ENCODE data around the gene LETM1. TPM values are rescaled to one million over a fixed set of nuclear protein-coding genes. Genes with fewer than 3 reads are reported as not detected.

Gene LETM1
- total and polyA plus RNA-seq, 2 of the 13 experiments (the other 11 are each of a cell fraction or from before 2014, with no cell fraction given): 9.7 to 41.6 TPM

DNA sequence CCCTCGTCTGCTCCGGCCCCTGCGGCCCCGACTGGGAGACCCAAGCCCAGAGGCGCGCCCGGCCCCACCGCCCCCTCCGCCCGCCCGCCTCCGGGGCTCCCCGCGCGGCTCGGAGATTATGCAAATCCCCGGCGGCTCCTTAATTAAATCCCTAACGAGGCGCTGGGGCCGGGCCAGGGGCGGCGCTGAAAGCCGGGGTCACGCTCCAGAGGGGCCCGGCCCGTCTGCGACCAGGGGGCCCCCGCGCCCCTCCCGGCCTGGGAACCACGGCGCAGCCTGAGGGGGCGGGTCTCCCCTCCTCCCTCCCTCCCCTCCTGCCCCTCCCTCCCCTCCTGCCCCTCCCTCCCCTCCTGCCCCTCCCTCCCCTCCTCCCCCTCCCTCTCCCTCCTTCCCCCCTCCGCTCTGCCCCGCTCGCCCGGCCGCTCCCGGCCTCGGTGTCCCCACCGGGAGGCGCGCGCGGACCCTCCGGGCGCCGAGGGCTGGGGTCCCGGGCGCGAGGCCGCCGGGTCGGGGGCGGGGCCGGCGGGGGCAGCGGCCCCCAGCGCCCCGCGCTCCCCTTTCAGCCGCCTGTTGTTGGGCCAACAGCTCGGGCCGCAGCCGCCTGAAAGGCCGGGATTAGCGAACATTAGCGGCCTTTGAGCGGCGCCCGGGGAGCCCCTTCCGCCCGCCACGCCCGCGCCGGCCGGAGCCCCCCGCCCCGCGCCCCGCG, 88.7 kb downstream of the LETM1 start:
- no peak for DNase-seq (ENCODE audit: low spot score)
- CTCF ChIA-PET (ENCODE audit: low intra/inter-chr PET ratio, low total read pairs): interaction anchor here (1.3 to 1.8 kb wide), 2 partner anchors 20 to 43 kb away, joined by 5 read pairs; no protein-coding TSS in a partner anchor
- no peaks in the 10 kb centered on the region for H3K27me3 ChIP-seq (ENCODE audit: control insufficient read depth in 1 of 2, insufficient read depth in 2 of 2, low read length in 2 of 2)
- POLR2A ChIA-PET: interaction anchor here (1.1 to 34.3 kb wide), 8 partner anchors 8 to 97 kb away, joined by 6 to 1258 read pairs (median 20); partner anchors contain the start of gene FGFR3
- no peaks in the 10 kb centered on the region for H3K36me3 ChIP-seq (replicated peaks in 1 of 2; ENCODE audit: control insufficient read depth in 1 of 2, insufficient read depth in 2 of 2, low read length in 2 of 2)
- peak overlapping the region; percentile 71 for H3K9ac ChIP-seq (ENCODE audit: insufficient read depth, low read depth, low read length)
- ATAC-seq: peak; percentile 0; the same call in 2 of the 3 replicates
- H3K79me2 ChIP-seq (ENCODE audit: insufficient read depth, low read length): no peaks in the 10 kb centered on the region
- no peaks in the 10 kb centered on the region for H4K20me1 ChIP-seq (ENCODE audit: insufficient read depth, low read length)
- no TSS peak for BruUV-seq (replicated peaks)
- peaks cover 83% of the 10 kb centered on the region for H3K4me1 ChIP-seq (ENCODE audit: insufficient read depth, low read length)
- intact Hi-C loops (cut with micrococcal nuclease; ENCODE audit: unreplicated experiment): loop anchor here (2.0 kb wide), 2 partner anchors 16 to 20 kb away; no protein-coding TSS in a partner anchor
- in situ Hi-C loops (cut with HindIII; ENCODE audit: extremely low pct_ligation_motif_present, low pct_unique_long_range_greater_than_20kb): no loop called here
- FAIRE-seq: no peak
- H3K27ac ChIP-seq (ENCODE audit: extremely low read length, insufficient read depth, low read length): peak overlapping the region; percentile 93
- H3K9me3 ChIP-seq (ENCODE audit: low read length): no peaks in the 10 kb centered on the region
- peak overlapping the region; percentile 42 to 71 (median 59); a peak in 4 of 6 replicates for H3K4me3 ChIP-seq (replicated peaks in 1 of 3; ENCODE audit: insufficient read depth in 1 of 3, low read depth in 2 of 3, low read length in 3 of 3)
- WGBS (ENCODE audit: low lambda C conversion rate): 3% methylated on average over 27 of the region's 84 CpGs
- no peak overlapping the region for H2AFZ ChIP-seq (ENCODE audit: low read length)
- H3K4me2 ChIP-seq (ENCODE audit: low read depth, low read length): peak overlapping the region; percentile 88
- TF ChIP-seq ZNF557 (CRISPR knock-in tag; IDR thresholded peaks at IDR 0.05) (no peak), ZC3H13 (CRISPR knock-in tag; IDR thresholded peaks at IDR 0.05) (0 out of 2 replicates have a peak, but pooled peaks have one; percentile 2), SP5 (CRISPR knock-in tag; IDR thresholded peaks at IDR 0.05; ENCODE audit: borderline replicate concordance, low read depth) (peak; percentile 75), FOXC1 (CRISPR knock-in tag; IDR thresholded peaks at IDR 0.05; ENCODE audit: borderline replicate concordance) (no peak), GFI1 (CRISPR knock-in tag; IDR thresholded peaks at IDR 0.05; ENCODE audit: borderline replicate concordance) (0 out of 2 replicates have a peak, but pooled peaks have one; percentile 0), DNMT3B (CRISPR knock-in tag; conservative IDR thresholded peaks at IDR 0.05) (0 out of 2 replicates have a peak, but pooled peaks have one; percentile 6), ZBTB7B (CRISPR knock-in tag; IDR thresholded peaks at IDR 0.05) (peak; percentile 7), RBFOX2 (IDR thresholded peaks at IDR 0.05; ENCODE audit: low read depth, low read length) (peak; percentile 50; the same call in 1 of the 2 replicates), RFXAP (CRISPR knock-in tag; IDR thresholded peaks at IDR 0.05; ENCODE audit: borderline replicate concordance) (0 out of 2 replicates have a peak, but pooled peaks have one; percentile 4), HNRNPL (IDR thresholded peaks at IDR 0.05; ENCODE audit: low read depth, low read length) (no peak), ZNF530 (CRISPR knock-in tag; IDR thresholded peaks at IDR 0.05; ENCODE audit: low read depth) (no peak), ZNF724P (CRISPR knock-in tag; IDR thresholded peaks at IDR 0.05; ENCODE audit: borderline replicate concordance) (no peak), KLF16 (CRISPR knock-in tag; IDR thresholded peaks at IDR 0.05) (0 out of 4 replicates have a peak, but pooled peaks of 1 of the 2 experiments have one; percentile 1), ZNF746 (CRISPR knock-in tag; IDR thresholded peaks at IDR 0.05) (0 out of 2 replicates have a peak, but pooled peaks have one; percentile 19), NBN (conservative IDR thresholded peaks at IDR 0.05) (no peak), PCBP1 (IDR thresholded peaks at IDR 0.05; ENCODE audit: borderline replicate concordance, low read depth, low read length) (0 out of 2 replicates have a peak, but pooled peaks have one; percentile 54), ZNF282 (IDR thresholded peaks at IDR 0.05; ENCODE audit: partially characterized antibody) (no peak)
- TF ChIP-seq, protein P1, sequence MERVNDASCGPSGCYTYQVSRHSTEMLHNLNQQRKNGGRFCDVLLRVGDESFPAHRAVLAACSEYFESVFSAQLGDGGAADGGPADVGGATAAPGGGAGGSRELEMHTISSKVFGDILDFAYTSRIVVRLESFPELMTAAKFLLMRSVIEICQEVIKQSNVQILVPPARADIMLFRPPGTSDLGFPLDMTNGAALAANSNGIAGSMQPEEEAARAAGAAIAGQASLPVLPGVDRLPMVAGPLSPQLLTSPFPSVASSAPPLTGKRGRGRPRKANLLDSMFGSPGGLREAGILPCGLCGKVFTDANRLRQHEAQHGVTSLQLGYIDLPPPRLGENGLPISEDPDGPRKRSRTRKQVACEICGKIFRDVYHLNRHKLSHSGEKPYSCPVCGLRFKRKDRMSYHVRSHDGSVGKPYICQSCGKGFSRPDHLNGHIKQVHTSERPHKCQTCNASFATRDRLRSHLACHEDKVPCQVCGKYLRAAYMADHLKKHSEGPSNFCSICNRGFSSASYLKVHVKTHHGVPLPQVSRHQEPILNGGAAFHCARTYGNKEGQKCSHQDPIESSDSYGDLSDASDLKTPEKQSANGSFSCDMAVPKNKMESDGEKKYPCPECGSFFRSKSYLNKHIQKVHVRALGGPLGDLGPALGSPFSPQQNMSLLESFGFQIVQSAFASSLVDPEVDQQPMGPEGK (CRISPR knock-in tag; IDR thresholded peaks at IDR 0.05): peak; percentile 97
- TF ChIP-seq, protein P2, sequence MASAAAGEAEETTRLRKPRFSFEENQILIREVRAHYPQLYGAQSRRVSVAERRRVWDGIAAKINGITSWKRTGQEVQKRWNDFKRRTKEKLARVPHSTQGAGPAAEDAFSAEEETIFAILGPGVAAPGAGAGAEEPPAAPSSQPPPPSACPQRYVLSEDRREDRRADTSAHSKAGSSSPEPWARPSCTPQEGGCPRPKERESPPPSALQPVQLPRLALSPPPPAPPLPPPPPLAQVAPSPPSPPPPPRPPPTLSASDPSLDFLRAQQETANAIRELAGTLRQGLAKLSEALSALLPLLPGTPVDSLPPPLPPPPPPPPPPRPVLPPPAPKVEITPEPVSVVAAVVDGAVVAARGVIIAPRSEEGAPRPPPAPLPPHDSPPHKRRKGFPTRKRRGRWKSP (CRISPR knock-in tag; IDR thresholded peaks at IDR 0.05): 0 out of 2 replicates have a peak, but pooled peaks have one; percentile 4
- TF ChIP-seq, protein P3, sequence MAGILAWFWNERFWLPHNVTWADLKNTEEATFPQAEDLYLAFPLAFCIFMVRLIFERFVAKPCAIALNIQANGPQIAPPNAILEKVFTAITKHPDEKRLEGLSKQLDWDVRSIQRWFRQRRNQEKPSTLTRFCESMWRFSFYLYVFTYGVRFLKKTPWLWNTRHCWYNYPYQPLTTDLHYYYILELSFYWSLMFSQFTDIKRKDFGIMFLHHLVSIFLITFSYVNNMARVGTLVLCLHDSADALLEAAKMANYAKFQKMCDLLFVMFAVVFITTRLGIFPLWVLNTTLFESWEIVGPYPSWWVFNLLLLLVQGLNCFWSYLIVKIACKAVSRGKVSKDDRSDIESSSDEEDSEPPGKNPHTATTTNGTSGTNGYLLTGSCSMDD (CRISPR knock-in tag; IDR thresholded peaks at IDR 0.05): no peak
